ENCODE data around the gene LAMTOR4.
A peak's percentile ranks its signal among the peaks of the same experiment; 100 is the strongest.
"Not testable (repeated sequence)": the region's sequence is repeated elsewhere in the genome, so short reads cannot be mapped to it uniquely, and the experiment has no call there.

Gene LAMTOR4

GRCh38 chr7:100173806-100174495, 25.2 kb downstream of the LAMTOR4 start:
- DNase-seq: no peak

GRCh38 chr7:100174582-100174981, 25.9 kb downstream of the LAMTOR4 start:
- DNase-seq: no peak

GRCh38 chr7:100175296-100175935, 26.7 kb downstream of the LAMTOR4 start:
- no peak for DNase-seq

DNA sequence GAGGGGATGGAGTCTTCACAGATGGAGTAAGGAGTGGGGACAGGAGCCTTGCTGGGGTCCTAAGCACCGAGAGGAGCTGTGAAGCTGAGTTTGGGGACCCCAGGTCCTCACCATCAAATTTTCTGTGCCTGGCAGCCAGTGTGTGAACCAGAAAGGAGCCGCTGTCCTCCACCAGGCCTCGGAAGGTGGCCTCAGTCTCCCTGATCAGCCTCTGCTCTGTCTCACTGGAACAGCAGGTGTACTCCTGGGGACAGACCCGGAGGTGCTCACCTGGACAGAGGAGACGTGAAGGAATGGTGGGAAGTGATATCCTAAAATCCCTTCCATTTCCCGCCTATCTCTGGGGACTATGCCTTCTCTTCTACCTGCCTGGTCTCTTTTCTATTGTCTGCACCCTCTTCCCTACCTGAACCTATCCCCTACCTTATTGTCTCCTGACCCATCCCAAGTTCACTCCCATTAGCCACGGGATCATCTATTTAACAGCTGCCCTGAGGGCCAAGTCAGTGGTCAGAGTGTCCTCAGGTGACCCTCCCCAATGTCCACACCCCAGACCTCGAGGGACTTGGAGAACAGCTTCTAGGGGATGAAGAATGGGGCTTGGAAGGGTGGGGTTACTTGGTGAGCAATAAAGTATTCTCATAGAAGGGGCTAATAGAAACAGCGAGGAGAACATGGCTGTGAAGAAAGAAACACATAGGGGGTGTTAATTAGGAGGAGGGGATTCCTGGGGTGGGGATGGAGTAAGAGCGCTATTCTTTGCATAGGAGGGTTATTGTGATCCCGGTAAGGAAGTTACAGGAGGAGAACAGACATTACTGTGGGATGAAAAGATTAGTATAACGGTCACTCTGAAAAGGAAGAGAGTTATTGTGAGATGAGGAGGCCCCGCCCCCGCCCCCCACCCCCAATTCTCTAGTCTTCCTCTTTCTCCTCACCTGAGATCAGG, 27.7 kb downstream of the LAMTOR4 start:
- no peak for DNase-seq

GRCh38 chr7:100177045-100178001, 28.6 kb downstream of the LAMTOR4 start, which contains the start of the genes GPC2 and STAG3:
GPC2 (minus strand) TSS chr7:100177381; CDS start chr7:100177199, 182 bp downstream.
STAG3 (plus strand) TSS chr7:100177918; CDS start chr7:100180557, 2,639 bp downstream.
- DNase-seq: peak; percentile 97

GRCh38 chr7:100180084-100180483, 31.4 kb downstream of the LAMTOR4 start:
- not testable (repeated sequence) for DNase-seq

DNA sequence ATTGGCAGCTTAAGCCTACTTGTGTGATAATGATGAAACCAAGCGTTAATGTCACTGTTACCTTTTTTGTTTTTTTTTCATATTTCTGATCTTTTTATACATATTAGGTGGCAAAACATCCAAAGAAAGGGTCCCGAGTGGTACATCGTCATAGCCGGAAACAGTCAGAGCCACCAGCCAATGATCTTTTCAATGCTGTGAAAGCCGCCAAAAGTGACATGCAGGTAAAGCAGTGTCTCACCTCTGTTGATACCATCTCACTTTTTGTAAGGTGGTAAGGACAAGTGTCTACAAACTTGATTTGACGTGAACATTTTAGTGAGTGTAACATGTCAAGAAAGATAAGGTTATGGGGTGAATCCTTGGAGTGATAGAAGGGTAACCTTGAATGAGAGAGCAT, 33.9 kb downstream of the LAMTOR4 start:
- not testable (repeated sequence) for DNase-seq

DNA sequence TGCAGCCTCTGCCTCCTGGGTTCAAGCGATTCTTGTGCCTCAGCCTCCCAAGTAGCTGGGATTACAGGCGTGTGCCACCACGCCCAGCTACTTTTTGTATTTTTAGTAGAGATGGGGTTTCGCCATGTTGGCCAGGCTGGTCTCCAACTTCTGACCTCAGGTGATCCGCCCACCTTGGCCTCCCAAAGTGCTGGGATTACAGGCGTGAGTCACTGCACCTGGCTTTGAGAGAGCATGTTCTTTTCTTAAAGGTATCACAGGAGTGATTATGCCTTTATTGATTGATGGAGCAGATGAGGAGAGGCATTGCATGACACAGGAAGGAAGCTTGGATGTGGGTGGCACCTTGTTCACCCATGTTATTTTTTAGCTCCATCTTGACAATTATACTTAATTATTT, 34.4 kb downstream of the LAMTOR4 start:
- not testable (repeated sequence) for DNase-seq

DNA sequence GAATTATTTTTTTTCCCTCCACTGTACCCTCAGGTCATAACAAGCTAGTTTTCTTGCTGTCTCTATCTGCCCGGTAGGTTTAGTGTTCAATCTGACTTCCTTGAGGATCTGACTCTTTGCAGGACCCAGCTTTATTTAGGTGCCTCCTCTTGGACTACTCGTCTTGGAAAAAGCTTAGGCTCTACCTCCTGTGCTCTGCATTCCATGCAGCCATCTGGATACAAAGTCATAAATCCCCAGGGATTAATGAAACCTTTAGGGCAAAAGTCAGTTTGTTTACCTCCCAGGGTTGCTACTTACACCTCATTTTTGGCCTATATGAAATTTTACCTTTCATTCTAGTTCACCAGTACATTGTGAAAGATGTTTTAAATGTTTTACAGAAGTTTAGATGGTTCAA, 37.0 kb downstream of the LAMTOR4 start:
- DNase-seq: no peak

DNA sequence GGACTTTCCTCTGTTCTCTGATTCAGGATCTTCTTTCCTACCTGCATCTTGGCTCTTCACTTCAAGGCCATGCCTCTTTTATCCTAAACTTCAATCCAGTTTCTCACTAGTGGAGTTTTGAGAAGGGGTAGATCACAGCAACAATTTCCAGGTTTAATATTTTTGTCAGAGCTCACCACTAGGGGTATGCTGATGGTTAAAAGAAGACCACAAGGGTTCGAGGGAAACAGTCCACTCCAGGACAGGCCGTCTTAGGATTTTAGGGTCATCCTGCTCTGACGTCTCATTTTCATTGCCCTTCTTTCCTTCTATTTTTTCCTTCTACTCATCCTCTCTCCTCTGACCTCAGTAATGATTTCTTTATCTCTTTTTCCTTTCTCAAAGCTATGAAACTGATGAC, 40.3 kb downstream of the LAMTOR4 start:
- DNase-seq: no peak

GRCh38 chr7:100190048-100190711, 41.5 kb downstream of the LAMTOR4 start:
- no peak for DNase-seq

DNA sequence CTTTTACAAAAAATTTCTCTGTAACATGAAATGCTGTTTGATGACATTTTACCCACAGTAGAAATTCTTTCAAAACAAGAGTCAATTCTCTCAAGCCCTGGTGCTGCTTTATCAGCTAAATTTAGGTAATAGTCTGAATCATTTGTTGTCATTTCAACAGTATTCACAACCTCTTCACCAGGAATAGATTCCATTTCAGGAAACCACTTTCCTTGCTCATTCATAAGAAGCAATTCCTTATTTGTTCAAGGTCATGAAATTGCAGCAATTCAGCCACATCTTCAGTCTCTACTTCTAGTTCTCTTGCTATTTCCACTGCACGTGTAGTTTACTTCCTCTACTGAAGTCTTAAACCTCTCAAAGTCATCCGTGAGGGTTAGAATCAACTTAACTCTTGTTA, 43.1 kb downstream of the LAMTOR4 start:
- DNase-seq: no peak

DNA sequence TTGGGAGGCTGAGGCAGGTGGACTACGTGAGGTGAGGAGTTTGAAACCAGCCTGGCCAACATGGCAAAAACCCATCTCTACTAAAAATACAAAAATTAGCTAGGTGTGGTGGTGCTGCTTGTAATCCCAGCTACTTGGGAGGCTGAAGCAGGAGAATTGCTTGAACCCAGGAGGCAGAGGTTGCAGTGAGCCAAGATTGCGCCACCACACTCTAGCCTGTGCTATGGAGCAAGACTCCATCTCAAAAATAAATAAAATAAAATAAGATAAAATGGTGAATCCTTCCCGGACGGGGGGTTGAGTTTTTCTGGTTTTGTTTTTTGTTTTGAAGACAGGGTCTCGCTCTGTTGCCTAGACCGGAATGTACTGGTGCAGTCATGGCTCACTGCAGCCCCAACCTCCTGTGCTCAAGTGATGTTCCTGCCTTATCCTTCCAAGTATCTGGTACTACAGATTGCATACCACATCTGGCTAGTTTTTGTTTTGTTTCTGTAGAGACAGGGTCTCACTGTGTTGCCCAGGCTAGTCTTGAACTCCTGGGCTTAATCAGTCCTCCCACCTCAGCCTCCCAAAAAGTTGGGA, 43.7 kb downstream of the LAMTOR4 start:
- not testable (repeated sequence) for DNase-seq

DNA sequence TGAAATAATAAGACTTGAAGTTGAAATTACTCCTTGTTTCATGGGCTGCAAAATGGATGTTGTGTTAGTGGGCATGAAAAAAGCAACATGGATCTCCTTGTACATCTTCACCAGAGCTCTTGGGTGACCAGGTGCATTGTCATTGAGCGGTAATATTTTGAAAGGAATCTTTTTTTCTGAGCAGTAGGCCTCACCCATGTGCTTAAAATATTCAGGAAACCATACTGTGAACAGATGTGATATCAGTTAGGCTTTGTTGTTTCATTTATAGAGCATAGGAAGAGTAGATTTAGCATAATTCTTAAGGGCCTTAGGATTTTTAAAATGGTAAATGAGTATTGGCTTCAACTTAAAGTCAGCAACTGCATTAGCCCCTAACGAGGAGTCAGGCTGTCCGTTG, 44.3 kb downstream of the LAMTOR4 start:
- no peak for DNase-seq

GRCh38 chr7:100195222-100195621, 46.5 kb downstream of the LAMTOR4 start:
- no peak for DNase-seq

GRCh38 chr7:100195901-100196322, 47.2 kb downstream of the LAMTOR4 start:
- not testable (repeated sequence) for DNase-seq

DNA sequence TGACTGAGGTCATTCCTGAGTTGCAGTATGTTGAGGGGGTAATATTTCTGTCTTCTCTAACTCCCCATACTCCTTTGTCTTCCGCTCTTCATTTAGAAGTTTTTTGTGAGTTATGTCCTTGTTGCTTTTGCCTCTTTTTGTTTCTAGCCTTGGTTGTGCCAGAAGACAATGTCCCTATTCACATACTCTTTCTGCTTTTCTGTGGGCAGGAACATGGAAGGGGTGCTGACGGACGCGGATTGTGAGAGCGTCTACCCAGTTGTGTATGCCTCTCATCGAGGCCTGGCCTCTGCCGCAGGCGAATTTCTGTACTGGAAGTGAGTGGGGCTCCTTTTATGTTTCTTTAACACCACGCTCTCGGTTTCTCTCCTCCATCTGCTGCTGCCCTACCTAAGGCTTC, 49.5 kb downstream of the LAMTOR4 start:
- no peak for DNase-seq

DNA sequence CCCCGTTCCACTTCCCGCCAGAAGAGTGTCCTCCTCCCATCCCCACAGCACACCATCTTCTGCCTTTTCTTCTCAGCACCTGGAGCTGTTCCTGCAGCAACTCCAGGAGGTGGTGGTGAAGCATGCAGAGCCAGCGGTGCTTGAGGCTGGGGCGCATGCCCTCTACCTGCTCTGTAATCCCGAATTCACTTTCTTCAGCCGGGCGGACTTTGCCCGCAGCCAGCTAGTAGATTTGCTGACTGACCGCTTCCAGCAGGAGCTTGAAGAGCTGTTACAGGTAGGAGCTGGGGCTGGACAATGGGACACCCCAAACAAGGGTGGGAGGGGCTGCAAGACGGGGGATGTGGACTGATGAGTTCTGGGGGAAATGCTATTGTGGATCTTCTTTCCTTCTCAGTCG, 52.0 kb downstream of the LAMTOR4 start:
- no peak for DNase-seq

Measured in activated CD8-positive, alpha-beta memory T cell treated with anti-CD3 and anti-CD28 coated beads, Interleukin-2, amount 50 U/mL, for 4 hours (primary cell).